SHP77 (cell line): ENCODE measurements around the gene TMEM200A.

Experiments
- DNase-seq, 2 experiments: peaks; one replicate each; lab custom pipeline; 2025; lab: John Stamatoyannopoulos, UW

Gene TMEM200A

GRCh38 chr6:130377915-130378314 lies 12.1 kb downstream of the TMEM200A start:
- DNase-seq, result no peak

GRCh38 chr6:130379223-130379622 lies 13.4 kb downstream of the TMEM200A start:
- no peak for DNase-seq

DNA sequence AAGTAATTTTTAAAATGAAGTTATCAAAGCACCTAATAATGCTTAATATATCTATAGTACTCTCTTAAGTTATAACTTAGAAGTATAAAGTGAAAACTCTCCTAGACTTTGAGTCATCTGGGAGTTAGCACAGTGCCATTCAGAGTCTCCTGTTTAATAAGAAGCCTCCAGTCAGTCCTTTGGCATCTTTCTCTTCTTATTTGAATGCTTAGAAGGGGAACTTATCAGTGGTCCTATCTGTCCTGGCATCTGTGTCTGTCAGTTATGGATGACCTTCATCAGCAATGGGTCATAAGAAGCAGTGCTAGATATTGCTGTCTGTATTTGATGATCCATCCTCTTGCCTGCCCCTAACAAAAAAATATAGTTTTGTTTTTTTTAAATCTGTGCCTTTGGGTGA lies 15.2 kb downstream of the TMEM200A start:
- no peak for DNase-seq

- DNase-seq, result no peak
These were observed 15.9 kb downstream of the TMEM200A start for GRCh38 chr6:130381459-130382380.

- no peak for DNase-seq
These were observed 17.2 kb downstream of the TMEM200A start for GRCh38 chr6:130382872-130383490.

DNA sequence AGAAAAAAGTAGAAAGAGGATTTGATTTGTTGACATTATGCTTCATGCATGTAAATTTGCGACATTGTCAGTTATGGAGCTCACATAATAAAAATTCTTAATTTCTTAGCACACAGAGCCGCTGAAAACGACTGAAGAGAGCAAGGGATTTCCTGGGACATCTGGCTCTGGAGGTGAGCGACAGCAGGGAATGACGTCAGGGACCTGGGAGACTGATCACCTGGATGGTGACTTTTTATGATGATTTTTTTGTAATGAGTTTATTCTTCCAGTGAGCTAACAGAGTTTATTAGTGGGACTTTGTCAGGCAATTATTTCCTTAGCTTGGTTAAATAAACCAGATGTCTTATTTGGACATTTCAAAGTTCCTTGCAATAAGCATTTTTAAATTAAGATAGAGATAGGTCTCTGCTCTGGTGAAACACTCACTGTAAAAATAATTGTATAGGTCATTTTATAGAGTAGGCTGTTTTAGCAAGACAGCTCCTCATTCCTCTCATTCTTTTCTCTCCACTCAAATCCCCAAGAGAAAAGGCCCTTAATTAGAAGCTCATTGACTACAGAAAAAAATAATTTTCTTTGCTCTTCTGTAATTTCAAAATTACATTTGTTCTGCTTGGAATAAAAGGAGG lies 19.4 kb downstream of the TMEM200A start:
- DNase-seq, result peak; percentile 14 to 47

DNA sequence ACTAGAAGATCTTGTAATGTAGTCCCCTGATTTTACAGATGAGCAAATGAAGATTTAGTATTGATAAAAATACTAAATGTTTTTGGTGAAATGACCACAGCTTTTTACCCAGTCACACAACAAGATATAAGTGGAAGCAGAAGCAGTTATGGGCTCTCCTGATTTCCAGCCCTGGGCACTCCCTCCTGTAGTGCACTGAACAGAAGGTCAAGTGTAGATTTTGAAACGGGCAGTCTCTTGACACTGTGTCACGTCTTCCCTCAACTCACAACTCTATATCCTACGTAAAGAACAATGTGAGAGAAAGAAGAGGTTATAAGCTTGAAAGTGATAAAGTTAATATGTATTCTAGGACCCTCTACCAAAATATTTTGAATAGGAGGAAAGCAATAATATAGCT lies 23.3 kb downstream of the TMEM200A start:
- no peak for DNase-seq

GRCh38 chr6:130390890-130391289 lies 25.1 kb downstream of the TMEM200A start:
- no peak for DNase-seq

- DNase-seq, result no peak
These were observed 27.5 kb downstream of the TMEM200A start for GRCh38 chr6:130393306-130393705.

DNA sequence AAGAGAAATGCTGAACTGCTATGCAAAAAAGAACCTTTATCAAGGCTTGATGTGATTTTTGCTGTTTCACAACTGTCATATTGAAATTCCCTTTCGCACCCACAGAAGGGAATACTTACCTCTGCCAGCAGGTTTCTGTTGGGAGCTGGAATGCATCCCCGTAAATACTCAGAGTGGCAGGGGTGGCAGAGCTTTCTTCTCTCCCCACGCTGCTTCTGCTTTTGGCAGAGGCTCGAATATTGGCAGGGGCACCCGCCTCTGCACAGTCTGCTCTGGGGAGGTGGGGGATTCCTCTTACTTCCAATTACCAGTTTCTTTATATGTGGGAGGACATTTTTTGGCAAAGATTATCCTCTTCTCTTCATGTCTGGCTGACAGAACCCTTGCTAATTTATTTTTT lies 28.4 kb downstream of the TMEM200A start:
- no peak for DNase-seq

- DNase-seq, result no peak
These were observed 29.3 kb downstream of the TMEM200A start for GRCh38 chr6:130395164-130395563.

DNA sequence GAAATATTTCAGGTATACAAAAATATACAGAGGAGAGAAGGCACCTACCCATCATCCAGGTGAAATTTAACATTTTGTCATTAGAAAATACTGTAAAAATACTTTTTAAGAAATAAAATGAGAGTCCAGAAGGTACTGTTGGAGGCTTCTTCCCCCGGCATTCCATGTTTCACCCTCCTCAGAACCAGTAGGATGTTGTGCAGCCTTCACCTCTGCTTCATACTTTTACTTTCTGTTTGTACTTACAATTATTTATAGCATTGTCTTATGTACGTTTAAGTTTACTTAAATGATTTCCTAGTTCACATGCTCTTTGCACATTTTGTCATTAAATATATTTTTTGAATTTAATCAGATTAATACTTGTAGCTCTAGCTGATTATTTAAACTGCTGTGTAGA lies 30.9 kb downstream of the TMEM200A start:
- DNase-seq, result no peak

GRCh38 chr6:130405549-130405948 lies 39.7 kb downstream of the TMEM200A start:
- no peak for DNase-seq

DNA sequence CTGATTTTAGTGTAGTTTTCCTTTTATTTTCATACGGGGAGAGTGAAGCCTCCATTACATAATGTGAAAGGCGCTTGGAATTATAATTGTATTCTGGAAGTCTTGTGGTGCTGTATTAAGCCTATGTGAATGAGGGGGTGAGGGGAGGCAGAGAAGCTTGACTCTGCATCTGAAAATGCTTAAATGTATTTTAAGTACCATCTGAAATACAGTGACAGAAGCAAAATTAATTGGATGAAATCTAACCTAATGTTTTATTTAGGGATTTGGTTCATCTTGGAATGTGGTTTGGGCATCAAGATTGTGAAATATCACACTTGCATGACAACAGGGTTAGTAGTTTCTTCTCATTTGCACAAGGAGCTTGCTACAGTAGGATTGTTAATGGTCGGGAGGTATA lies 41.2 kb downstream of the TMEM200A start:
- DNase-seq, result no peak

DNA sequence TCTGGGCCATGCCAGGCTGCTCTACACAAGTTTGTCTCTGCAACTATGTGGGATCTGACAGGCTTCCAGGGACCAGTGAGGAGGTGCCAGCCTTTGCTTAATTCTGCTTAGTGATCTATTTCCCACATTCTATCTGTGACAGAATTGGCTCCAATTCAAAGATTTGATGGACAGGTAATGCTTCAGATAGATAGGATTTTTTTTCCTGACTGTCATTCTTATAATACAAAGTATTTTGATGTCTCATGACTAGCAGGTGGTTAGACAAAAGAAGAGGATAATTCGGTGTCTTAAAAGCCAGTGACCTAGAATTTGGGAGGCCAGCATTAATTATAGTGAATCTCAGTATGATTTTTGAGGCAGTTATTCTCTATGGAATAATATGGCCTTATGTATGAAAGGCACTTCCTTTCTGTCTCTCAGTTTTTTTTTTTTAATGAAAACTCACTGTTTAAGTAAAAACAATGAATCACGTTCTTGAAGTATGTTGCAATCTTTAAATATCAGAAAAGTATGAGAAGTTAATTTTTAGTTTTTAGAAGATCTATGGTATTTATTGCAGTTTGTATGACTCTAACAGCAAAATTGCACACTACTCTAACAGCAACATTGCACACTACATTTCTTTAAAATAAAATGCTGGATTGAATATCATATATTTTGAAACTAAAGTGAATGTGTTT lies 43.7 kb downstream of the TMEM200A start:
- DNase-seq, result no peak

DNA sequence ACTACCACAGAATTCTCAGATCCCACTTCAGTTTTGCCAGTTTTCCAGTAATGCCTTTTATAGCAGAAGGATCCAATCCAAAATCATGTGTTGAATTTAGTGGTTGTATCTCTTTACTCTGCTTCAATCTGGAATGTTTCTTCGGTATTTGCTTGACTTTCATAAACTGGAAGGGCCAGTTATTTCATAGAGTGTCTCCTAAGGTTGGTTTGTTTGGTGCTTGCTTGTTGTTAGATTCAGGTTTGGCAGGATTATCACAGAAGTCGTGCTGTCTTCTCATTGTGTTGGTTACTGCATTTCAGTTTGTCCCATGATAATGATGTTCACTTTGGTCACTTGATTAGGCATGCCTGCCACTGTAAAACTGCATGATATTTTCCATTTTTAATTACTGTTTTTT lies 45.7 kb downstream of the TMEM200A start:
- DNase-seq, result no peak

DNA sequence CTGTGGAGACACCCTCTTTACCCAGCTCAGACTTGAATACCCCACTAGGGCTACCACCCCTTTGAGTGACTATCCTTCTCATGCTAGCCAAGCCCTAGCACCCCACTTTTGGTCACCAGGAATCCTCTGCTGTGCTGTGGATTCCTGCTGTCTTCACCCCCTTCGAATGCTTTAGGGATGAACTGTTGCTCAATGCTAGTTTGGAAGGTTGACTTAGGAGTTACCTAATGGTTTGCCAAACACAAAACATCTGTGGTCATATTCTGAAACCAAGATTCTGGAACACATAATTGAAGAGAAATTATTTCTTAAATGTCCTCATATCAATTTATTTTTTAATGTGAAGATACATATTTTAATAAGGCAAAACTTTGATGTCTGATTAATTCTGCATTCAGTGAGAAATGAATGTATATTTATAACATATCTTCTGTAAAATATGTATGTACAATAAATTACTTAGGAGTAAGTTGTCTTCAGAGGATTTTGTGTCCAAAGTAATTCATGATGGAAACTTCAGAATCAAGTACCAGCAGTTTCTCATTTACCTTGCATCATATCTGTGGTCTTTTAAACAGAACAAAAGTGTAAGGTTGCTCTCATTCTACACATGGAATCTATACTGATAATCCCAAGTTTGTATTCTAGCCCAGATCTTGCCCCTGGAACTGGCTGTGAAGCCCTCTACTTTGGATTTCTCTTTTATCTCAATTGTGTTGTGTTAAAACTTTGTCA lies 46.9 kb downstream of the TMEM200A start:
- no peak for DNase-seq

DNA sequence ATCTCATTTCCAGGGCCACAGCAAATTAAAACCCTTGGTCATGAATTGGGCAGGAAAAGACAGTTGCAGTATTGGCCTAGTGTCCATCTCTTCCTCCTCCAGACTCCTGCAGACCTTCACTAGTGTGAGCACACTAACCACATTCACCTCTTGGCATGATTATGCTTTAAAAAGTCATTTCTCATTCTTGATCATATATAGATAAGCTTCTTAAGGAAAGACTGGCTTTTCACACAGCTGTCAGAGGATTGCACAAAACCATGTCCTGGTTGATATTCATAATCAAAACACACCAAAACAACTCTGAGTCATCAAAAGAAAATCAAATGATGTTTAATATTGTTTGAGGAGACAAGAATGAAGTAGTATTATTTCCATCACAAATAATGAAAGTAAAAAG lies 52.1 kb downstream of the TMEM200A start:
- no peak for DNase-seq

DNA sequence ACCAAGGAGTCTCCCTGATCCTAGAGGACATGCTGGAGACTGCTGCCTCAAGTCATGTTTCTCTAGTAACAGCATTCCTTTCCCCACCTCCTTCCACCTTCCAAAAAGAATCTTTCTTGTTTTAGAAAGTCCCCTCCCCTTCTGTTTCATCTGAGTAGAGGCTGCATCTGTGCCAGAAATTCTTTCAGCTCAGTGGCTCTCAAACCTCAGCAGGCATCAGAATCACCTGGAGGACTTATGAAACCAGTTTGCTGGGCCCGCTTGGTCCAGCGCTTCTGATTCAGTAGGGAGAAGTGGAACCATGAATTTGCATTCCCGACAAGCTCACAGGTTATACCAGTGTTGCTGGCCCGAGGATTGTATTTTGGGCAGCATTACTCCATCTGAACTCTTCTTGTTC lies 55.1 kb downstream of the TMEM200A start:
- DNase-seq, result no peak

DNA sequence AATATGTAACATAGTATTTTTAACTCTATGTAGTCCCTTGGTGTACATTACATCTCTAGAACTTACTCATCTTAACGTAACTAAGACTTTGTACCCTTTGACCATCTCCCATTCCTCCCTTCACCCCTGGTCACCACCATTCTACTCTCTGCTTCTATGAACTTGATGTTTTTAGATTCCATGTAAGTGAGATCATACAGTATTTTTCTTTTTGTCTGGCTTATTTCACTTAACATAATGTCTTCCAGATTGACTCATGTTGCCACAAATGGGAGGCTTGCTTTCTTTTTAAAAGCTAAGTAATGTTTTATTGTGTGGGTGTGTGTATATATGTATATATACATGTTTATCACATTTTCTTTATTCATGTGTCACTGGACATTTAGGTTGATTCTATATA lies 55.8 kb downstream of the TMEM200A start:
- no peak for DNase-seq

GRCh38 chr6:130423044-130423443 lies 57.2 kb downstream of the TMEM200A start:
- no peak for DNase-seq

DNA sequence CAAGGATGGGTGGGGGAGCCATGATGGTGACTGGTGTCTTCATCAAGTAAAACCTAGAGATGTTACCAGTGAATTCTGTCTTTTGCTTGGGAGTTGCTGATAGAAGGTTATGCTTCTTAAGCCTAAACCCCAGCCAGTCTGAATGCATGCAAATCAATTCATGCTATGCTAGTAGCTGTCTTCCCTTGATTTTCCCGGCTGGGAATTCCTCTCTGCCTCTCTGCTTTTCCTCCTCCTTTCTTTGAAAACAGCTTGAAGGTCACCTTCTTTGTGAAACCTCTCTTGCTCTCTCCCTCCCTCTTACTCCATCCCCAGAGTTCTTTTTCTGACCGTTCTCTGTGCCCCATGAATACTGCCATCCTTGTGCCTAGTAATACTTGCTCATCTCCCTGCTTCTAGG lies 58.9 kb downstream of the TMEM200A start:
- no peak for DNase-seq
